ENCODE measurements around the gene UBXN2A. TPM values are rescaled to one million over a fixed set of nuclear protein-coding genes. Genes with fewer than 3 reads are reported as not detected.

Gene UBXN2A
- total RNA-seq, 1 experiment from 2014 or later = 19.7 TPM

DNA sequence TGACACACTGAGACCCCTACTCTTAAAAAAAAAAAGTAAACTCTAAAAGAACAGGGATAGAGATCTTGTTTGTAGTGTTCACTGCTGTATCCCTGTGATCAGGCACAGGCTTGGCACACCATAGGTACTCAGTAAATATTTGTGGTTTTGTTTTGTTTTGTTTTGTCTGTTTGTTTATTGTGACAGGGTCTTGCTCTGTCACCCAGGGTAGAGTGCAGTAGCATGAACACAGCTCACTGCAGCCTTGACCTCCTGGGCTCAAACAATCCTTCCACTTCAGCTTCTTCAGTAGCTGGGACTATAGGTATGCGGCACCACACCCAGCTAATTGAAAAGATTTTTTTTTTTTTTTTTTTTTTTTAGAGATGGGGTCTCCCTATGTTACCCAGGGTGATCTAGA is 112.7 kb downstream of the UBXN2A start:
- Mint-ChIP-seq H3K27me3 (ENCODE audit: low read depth) (no peaks in the 10 kb centered on the region), H3K36me3 (ENCODE audit: insufficient read depth in 1 of 3, low read depth in 3 of 3) (peaks cover 14 to 20% (median 14%) of the 10 kb centered on the region in 3 experiments; a peak in 6 of 7 replicates), H3K9me3 (no peaks in the 10 kb centered on the region), H3K27ac (no peak overlapping the region), H3K4me1 (peaks cover 2 to 7% of the 10 kb centered on the region in 2 experiments; a peak in 3 of 4 replicates), H3K4me3 (no peak overlapping the region)
- Histone ChIP-seq H4K5ac (ENCODE audit: insufficient read length, low read depth, low read length) (no peak overlapping the region), H2AFZ (ENCODE audit: low read length) (no peak overlapping the region), H2BK15ac (ENCODE audit: low read depth, low read length) (no peak overlapping the region), H3K79me2 (ENCODE audit: insufficient read depth, low read length) (no peaks in the 10 kb centered on the region), H4K8ac (replicated peaks; ENCODE audit: insufficient read length, low read depth, low read length) (no peak overlapping the region), H3T11ph (ENCODE audit: low read length) (no peak overlapping the region), H4K91ac (ENCODE audit: insufficient read length, low read depth, low read length) (no peak overlapping the region), H2BK12ac (ENCODE audit: insufficient read length, low read depth, low read length) (no peak overlapping the region), H3K79me1 (ENCODE audit: insufficient read depth, low read depth, low read length, poor library complexity, severe bottlenecking) (no peaks in the 10 kb centered on the region), H3K4me2 (ENCODE audit: insufficient read depth, insufficient read length, low read length) (no peak overlapping the region), H2BK120ac (ENCODE audit: low read depth, low read length, poor library complexity, severe bottlenecking) (no peak overlapping the region), H3K23ac (ENCODE audit: insufficient read length, low read depth, low read length) (no peak overlapping the region), H3K56ac (ENCODE audit: insufficient read length, low read depth, low read length) (no peak overlapping the region), H3K14ac (ENCODE audit: insufficient read depth, low read length) (no peak overlapping the region), H3K9ac (ENCODE audit: extremely low read depth, insufficient read length, low read length) (no peak overlapping the region), H3K4me1 (ENCODE audit: insufficient read depth, low read length) (0 out of 2 replicates have a peak, but pooled peaks cover 1% of the 10 kb centered on the region), H3K27me3 (ENCODE audit: insufficient read depth, low read length) (no peaks in the 10 kb centered on the region), H4K20me1 (ENCODE audit: control insufficient read depth, insufficient read depth, insufficient read length) (peaks cover 5% of the 10 kb centered on the region), H3K9me3 (ENCODE audit: control insufficient read depth, low read depth, low read length) (no peaks in the 10 kb centered on the region), H2AK5ac (ENCODE audit: insufficient read length, low read length) (no peak overlapping the region), H3K4ac (ENCODE audit: low read depth, low read length) (no peak overlapping the region), H2BK20ac (ENCODE audit: low read depth, low read length, poor library complexity, severe bottlenecking) (no peak overlapping the region), H3K18ac (ENCODE audit: insufficient read length, low read depth, low read length) (no peak overlapping the region), H2BK5ac (ENCODE audit: insufficient read length, low read length) (no peak overlapping the region), H3K27ac (ENCODE audit: insufficient read length, low read depth, low read length) (no peak overlapping the region), H3K23me2 (ENCODE audit: insufficient read length, low read depth, low read length, poor library complexity, severe bottlenecking) (peaks cover 5% of the 10 kb centered on the region)
- TF ChIP-seq, protein P1, sequence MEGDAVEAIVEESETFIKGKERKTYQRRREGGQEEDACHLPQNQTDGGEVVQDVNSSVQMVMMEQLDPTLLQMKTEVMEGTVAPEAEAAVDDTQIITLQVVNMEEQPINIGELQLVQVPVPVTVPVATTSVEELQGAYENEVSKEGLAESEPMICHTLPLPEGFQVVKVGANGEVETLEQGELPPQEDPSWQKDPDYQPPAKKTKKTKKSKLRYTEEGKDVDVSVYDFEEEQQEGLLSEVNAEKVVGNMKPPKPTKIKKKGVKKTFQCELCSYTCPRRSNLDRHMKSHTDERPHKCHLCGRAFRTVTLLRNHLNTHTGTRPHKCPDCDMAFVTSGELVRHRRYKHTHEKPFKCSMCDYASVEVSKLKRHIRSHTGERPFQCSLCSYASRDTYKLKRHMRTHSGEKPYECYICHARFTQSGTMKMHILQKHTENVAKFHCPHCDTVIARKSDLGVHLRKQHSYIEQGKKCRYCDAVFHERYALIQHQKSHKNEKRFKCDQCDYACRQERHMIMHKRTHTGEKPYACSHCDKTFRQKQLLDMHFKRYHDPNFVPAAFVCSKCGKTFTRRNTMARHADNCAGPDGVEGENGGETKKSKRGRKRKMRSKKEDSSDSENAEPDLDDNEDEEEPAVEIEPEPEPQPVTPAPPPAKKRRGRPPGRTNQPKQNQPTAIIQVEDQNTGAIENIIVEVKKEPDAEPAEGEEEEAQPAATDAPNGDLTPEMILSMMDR (conservative IDR thresholded peaks at IDR 0.05) = no peak
- no CpG with 5 or more reads among the region's 1 CpG for WGBS (ENCODE audit: extremely low coverage, insufficient read length, low lambda C conversion rate)
- no peak for DNase-seq

Other genes starting within 250 kb of the UBXN2A start
- gene ATAD2B, start 13.3 kb upstream of the UBXN2A start, total RNA-seq (2021) = 17.5 and 21.4 TPM in 2 replicates
- 0.42 and 1.3 TPM in 2 replicates for gene MFSD2B, start 69.6 kb downstream of the UBXN2A start, total RNA-seq (2021)
- gene WDCP, start 106.9 kb downstream of the UBXN2A start, total RNA-seq (2021) = 36.9 and 40.0 TPM in 2 replicates
- 59.7 and 61.6 TPM in 2 replicates for gene FKBP1B, start 109.3 kb downstream of the UBXN2A start, total RNA-seq (2021)
- 130 and 132 TPM in 2 replicates for gene SF3B6, start 135.9 kb downstream of the UBXN2A start, total RNA-seq (2021)
- 45.7 and 48.1 TPM in 2 replicates for gene TP53I3, start 144.4 kb downstream of the UBXN2A start, total RNA-seq (2021)
- not detected in 2 replicates for gene PFN4, start 182.9 kb downstream of the UBXN2A start, total RNA-seq (2021)
- 6.5 and 6.7 TPM in 2 replicates for gene FAM228B, start 183.0 kb downstream of the UBXN2A start, total RNA-seq (2021)
- gene FAM228A, start 234.6 kb downstream of the UBXN2A start, total RNA-seq (2021) = not detected in 2 replicates